Panc1 (cell line): ENCODE data around the gene NLRP8.

Experiments
- POLR2AphosphoS5 ChIP-seq: IDR thresholded peaks from 2 replicates; pipeline ENCODE4 v1.6.1; 2012; ENCODE audit warnings: mild to moderate bottlenecking, low read depth, low read length, moderate library complexity
- SIN3A ChIP-seq: IDR thresholded peaks from 2 replicates; pipeline ENCODE4 v1.6.1; 2012; ENCODE audit warnings: low read depth, mild to moderate bottlenecking, low read length, moderate library complexity, borderline replicate concordance; ENCODE audit not compliant: insufficient read depth

GRCh38 chr19:55898911-55899310, 48.7 kb upstream of the NLRP8 start:
- no peak for TF ChIP-seq SIN3A
- no peak for TF ChIP-seq POLR2AphosphoS5
